22Rv1 (cell line): Measurements from ENCODE around the gene PIK3C2B.

Experiments used
- CTCF ChIP-seq: fragments of 450-650 bp; IDR thresholded peaks from 2 replicates; pipeline ENCODE4 v1.5.1; 2017; ENCODE audit warnings: mild to moderate bottlenecking
- ZFX ChIP-seq: fragments of 450-650 bp; IDR thresholded peaks from 2 replicates; pipeline ENCODE4 v1.6.1; 2017; ENCODE audit warnings: antibody characterized with exemption, borderline replicate concordance

- TF ChIP-seq CTCF, result no peak
- TF ChIP-seq ZFX, result no peak
These were observed 40.1 kb downstream of the PIK3C2B start for GRCh38 chr1:204454476-204454875.
